ENCODE data around the gene PPP4R3B.
"Not testable (repeated sequence)": the region's sequence is repeated elsewhere in the genome, so short reads cannot be mapped to it uniquely, and the experiment has no call there.

PPP4R3B gene

GRCh38 chr2:55592130-55592529, 25.3 kb downstream of the PPP4R3B start:
- DNase-seq = no peak

DNA sequence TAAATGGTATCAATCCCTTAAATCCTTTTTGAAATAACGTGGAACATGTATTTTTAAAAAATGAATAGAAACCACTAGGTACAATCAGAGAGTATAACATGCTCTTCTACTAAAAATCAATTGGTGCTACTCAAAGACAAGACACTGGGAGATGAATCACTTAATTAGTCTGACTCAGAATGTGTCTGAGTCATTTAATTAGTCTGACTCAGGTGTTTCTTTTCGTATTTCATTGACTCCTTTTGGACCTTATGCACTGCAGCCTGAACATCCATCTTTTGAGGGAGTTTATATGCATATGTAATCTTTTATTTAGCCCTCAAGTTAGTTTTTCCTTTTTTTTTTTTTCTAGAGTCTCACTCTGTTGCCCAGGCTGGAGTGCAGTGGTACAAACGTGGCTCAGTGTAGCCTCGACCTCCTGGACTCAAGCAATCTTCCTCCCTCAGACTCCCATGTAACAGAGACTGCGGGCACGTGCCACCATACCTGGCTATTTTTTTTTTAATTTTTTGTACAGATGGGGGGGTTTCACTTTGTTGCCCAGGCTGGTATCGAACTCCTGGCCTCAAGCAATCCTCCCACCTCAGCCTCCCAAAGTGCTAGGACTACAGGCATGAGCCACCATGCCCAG, 26.5 kb downstream of the PPP4R3B start:
- DNase-seq = no peak

GRCh38 chr2:55585451-55586080, 31.9 kb downstream of the PPP4R3B start:
- no peak for DNase-seq

- no peak for DNase-seq
Observed at GRCh38 chr2:55581874-55582547, 35.4 kb downstream of the PPP4R3B start.

DNA sequence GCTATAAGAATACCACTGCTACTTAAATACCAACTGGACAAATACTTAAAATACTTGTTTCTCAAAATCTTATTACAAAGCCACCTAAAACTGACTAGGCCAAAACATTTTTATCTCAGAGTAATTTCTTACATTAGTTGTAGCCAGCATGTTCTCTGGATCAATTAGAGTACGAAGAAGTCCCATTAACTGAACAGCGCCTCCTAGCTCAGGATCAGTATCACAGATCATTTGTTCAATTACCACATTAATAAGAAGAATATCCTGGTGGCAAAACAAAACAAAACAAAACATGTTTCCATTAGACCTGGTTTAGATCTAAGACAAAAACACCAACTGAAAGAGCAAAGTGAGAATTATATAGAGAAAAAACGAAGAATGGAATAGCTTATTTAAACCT, 36.0 kb downstream of the PPP4R3B start:
- DNase-seq = no peak

DNA sequence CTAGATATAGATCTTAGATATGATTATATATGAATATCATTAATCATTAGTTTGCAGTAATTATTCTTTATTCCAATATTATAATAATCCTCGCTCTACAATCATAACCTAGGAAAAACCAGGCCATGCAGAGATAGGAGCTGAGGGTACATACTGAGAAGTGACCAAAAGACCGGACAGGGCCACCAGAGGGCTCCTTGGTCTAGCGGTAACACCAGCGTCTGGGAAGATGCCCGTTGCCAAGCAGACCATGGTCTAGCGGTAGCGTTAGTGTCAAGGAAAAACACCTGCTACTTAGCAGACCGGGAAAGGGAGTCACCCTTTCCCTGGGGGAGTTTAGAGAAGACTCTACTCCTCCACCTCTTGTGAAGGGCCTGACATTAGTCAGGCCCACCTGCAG, 48.4 kb downstream of the PPP4R3B start:
- DNase-seq = not testable (repeated sequence)

DNA sequence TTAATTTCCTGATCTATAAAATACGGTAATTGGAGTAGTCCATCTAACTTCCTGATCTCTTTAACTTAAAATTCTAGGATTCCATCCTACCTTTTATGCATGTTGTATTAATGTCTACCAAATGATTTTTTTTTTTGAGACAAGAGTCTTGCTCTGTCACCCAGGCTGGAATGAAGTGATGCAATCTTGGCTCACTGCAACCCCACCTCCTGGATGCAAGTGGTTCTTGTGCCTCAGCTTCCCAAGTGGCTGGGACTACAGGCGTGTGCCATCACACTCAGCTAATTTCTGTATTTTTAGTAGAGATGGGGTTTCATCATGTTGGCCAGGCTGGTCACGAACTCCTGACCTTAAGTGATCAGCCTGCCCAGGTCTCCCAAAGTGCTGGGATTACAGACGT, 50.1 kb downstream of the PPP4R3B start:
- DNase-seq = no peak

DNA sequence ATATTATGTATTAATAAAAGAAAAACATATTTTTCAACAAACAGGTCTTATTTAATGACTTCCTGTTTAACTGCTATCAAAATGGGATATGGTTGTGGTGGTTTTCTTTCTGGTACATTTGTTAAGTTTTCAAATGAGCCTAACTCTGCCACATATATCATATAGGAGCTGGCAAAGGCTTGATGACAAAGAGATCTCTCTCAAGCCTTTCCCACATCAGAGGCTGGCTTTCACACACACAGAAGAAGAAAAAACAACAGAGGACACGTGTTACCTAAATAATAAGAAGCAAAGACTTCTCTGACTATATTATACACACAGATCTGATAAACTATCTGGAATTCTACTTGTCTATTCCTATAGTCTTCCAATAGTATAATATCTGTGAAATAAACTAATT, 51.8 kb downstream of the PPP4R3B start:
- DNase-seq = no peak

DNA sequence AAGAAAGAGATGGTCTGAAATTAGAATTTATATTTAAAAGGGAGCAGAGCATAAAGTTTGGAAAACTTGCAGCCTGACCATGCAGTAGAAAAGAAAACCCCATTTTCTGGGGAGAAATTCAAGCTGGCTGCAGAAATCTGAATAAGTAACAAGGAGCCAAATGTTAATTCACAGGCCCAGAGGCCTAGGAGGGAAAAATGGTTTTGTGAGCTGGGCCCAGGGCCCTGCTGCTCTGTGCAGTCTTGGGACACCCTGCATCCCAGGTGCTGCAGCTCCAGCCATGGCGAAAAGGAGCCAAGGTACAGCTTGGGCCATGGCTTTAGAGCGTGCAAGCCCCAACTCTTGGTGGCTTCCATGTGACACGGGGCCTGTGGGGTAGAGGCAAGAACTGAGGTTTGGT, 56.6 kb downstream of the PPP4R3B start:
- no peak for DNase-seq

GRCh38 chr2:55556809-55557208, 60.6 kb downstream of the PPP4R3B start:
- no peak for DNase-seq

DNA sequence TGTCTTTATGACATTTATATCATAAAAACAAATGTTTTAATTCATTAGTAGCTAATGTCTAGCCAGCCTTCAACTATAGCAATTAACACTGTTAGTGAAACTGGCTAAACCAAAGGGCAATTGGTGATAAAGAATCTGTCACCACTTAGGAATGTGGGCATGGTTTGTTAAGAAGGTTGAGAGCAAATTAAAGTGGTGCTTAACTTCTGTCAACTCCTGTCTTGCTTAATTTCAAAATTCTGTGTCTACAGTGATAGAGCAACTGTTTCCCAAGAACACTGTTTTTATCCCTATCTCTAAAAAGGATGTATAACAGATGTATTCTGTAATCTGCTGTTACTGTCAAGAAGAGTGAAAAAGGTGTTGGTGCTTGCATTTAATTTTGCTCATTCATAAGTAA, 61.4 kb downstream of the PPP4R3B start:
- DNase-seq = no peak

GRCh38 chr2:55553321-55553720, 64.1 kb downstream of the PPP4R3B start:
- DNase-seq = no peak

DNA sequence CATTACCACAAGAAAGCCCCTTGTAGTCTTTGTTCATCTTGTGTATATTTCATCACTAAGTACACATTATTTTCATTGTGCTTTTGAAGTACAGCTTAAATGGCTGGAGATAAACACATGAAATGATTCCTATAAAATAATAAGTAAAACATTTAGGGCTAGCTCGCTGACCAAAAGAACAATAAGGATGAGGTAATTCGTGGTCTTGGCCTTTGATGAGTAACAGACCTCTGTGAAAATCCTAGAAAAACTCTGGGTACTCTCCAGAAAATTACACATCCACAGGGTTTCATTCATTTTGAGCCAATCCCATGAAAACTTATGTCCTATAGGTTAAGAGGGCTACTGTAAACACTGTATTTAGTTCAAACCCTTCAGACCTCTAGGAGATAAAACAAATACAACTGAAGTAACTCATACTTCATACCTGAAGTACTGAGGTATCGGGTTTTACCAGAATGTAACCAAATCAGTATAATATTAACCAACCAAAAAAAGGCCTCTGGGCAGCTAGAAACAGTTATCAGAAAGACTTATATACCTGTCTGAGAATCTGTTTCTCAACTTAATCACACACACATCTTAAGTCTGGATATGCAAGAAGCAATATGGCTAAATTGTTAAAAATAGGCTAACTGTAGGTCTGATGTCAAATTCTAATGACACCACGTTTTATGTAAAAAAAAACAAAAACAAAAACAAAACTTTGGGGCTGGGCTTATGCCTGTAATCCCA, 66.9 kb downstream of the PPP4R3B start:
- DNase-seq = no peak

GRCh38 chr2:55547679-55548078, 69.7 kb downstream of the PPP4R3B start:
- DNase-seq = not testable (repeated sequence)

- DNase-seq = no peak
Observed at GRCh38 chr2:55547001-55547400, 70.4 kb downstream of the PPP4R3B start.

- no peak for DNase-seq
Observed at GRCh38 chr2:55530539-55531081, 86.8 kb downstream of the PPP4R3B start.

- no peak for DNase-seq
Observed at GRCh38 chr2:55526174-55526573, 91.2 kb downstream of the PPP4R3B start.

- no peak for DNase-seq
Observed at GRCh38 chr2:55524884-55525437, 92.5 kb downstream of the PPP4R3B start.

- DNase-seq = peak; percentile 34
Observed at GRCh38 chr2:55519938-55520885, 97.2 kb downstream of the PPP4R3B start.

- DNase-seq = peak; percentile 23
Observed at GRCh38 chr2:55518841-55519165, 98.6 kb downstream of the PPP4R3B start.

GRCh38 chr2:55511508-55512124, 105.8 kb downstream of the PPP4R3B start:
- peak; percentile 36 for DNase-seq
